T-helper 2 cell treated with Interferon-gamma antibody and Interleukin-4, amounts not matched to agents 5 μg/mL and 100 μg/mL, for 36 hours (primary cell): ENCODE results near the gene CXCL12.

Experiments
- DNase-seq: peaks from one replicate; pipeline ENCODE4 v3.0.0; 2021; ENCODE audit warnings: low spot score
- H3K27ac Mint-ChIP-seq: one replicate; pipeline ENCODE4 v1.8.0; 2021; ENCODE audit warnings: mild to moderate bottlenecking, mixed read lengths
- H3K27me3 Mint-ChIP-seq: one replicate; pipeline ENCODE4 v1.8.0; 2021; ENCODE audit warnings: low read depth, mixed read lengths
- H3K36me3 Mint-ChIP-seq: one replicate; pipeline ENCODE4 v1.8.0; 2021; ENCODE audit warnings: low read depth, mixed read lengths
- H3K4me1 Mint-ChIP-seq: one replicate; pipeline ENCODE4 v1.8.0; 2021; ENCODE audit warnings: low read depth, mixed read lengths
- H3K4me3 Mint-ChIP-seq: one replicate; pipeline ENCODE4 v1.8.0; 2022; ENCODE audit warnings: mild to moderate bottlenecking, moderate library complexity, mixed read lengths
- H3K9me3 Mint-ChIP-seq: one replicate; pipeline ENCODE4 v1.8.0; 2021; ENCODE audit warnings: mixed read lengths

Gene CXCL12

DNA sequence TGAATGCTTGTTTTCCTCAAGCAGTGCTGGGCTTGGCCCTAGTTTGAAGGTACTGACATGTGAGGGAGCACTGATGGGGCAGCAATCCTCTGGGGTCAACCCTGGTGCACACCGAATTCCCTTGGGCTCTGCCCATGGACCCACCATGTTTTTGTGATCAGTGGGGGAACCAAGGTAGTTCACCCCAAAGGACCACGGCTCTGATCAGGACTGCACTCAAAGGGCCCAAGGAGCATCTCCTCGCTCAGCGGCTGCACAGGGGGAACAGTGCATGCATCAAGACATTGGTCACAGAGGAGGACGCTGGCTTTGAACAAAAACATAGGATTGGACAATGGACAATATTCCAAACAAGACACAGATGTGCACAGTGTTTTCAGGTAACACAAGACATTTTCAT, 12.7 kb downstream of the CXCL12 start:
- H3K4me3 Mint-ChIP-seq: no peak overlapping the region
- DNase-seq: no peak
- no peaks in the 10 kb centered on the region for H3K9me3 Mint-ChIP-seq
- H3K27ac Mint-ChIP-seq: no peak overlapping the region
- H3K27me3 Mint-ChIP-seq: no peaks in the 10 kb centered on the region
- H3K4me1 Mint-ChIP-seq: no peaks in the 10 kb centered on the region
- H3K36me3 Mint-ChIP-seq: no peaks in the 10 kb centered on the region

DNA sequence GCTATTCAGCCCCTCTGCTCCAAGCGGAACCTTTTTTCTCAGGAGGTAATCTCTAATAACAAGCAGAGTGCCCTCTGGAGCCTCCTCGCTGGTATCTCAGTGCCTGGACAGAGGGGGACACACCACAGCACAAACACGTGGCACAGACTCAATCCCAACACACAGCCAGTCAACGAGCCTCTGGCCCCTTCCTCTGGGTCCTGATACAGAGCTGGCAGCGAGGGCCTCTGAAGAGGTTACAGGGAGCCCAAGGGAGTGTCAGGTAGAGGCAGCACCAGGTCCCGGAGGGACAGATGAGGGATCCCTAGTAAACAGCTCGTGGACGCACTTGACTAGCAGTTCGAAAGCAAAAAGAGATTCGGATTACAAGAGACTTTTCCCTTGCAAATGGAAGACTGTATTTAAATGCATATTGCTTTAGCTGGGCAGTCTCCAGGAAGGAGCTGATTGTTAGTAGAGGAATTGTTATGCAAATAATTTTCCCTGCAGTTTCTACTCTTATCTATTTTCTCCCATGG, 14.1 kb downstream of the CXCL12 start:
- no peaks in the 10 kb centered on the region for H3K27me3 Mint-ChIP-seq
- H3K27ac Mint-ChIP-seq: no peak overlapping the region
- H3K9me3 Mint-ChIP-seq: no peaks in the 10 kb centered on the region
- no peak overlapping the region for H3K4me3 Mint-ChIP-seq
- H3K4me1 Mint-ChIP-seq: no peaks in the 10 kb centered on the region
- H3K36me3 Mint-ChIP-seq: no peaks in the 10 kb centered on the region
- DNase-seq: no peak

DNA sequence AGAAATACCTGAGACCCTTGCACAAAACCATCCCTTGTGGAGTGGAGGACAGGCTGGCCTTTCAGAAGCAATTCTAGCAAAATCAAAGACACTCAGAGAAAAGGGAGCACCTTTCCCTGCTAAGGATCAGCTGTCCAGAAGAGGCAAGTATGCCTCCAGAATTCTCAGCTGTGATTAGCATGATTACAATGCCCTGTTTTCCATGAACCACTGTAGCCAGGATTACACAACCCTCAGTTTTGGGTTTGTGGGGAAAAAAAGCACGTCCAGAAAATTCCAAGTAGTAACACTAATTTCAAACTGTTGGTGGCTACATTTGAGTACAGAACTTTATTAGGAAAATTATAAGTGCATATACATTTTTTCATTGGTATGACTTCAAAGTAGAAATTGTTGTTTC, 15.0 kb downstream of the CXCL12 start:
- Mint-ChIP-seq H3K9me3 (no peaks in the 10 kb centered on the region), H3K4me1 (no peaks in the 10 kb centered on the region), H3K4me3 (no peak overlapping the region), H3K27ac (no peak overlapping the region), H3K27me3 (no peaks in the 10 kb centered on the region), H3K36me3 (no peaks in the 10 kb centered on the region)
- DNase-seq: no peak

DNA sequence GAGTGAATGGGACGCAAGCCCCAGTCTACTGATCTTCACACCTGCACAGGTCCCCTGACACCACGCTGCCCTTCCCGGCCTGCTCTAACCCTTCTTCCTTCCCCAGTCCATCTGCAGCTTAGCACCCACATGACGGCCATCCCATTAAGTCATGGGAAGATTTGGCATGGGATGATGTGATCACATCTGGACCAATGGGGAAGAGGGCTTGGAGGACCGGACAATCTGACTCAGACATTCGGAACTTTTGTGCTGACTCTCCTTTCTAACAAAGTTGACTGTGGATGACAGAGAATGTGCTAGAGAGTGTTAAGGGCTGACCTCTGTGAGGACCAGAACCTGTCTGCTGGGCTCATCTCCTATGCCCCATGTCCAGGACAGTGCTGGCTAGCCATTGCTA, 15.6 kb downstream of the CXCL12 start:
- Mint-ChIP-seq H3K27me3 (no peaks in the 10 kb centered on the region), H3K4me1 (no peaks in the 10 kb centered on the region), H3K36me3 (no peaks in the 10 kb centered on the region), H3K27ac (no peak overlapping the region), H3K4me3 (no peak overlapping the region), H3K9me3 (no peaks in the 10 kb centered on the region)
- no peak for DNase-seq

DNA sequence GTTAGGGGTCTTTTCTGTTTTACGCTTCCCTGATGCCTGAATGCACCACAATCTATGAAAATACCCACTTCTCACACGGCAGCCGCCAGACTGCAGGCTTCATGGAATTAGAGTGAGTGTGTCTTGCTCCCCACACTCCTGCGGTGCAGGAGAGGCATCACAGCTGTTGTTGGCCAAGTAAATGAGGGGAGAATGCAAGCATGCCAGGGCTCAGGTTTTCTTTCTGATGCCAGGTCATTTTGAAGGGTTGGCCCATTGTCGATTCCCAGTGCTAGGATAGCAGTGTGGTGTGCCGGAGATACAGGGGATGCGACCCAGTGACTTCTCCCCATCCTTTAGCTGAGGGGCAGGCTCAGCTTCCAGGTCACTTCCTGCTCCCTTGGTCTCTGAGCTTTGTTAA, 16.3 kb downstream of the CXCL12 start:
- H3K4me3 Mint-ChIP-seq: no peak overlapping the region
- no peak for DNase-seq

DNA sequence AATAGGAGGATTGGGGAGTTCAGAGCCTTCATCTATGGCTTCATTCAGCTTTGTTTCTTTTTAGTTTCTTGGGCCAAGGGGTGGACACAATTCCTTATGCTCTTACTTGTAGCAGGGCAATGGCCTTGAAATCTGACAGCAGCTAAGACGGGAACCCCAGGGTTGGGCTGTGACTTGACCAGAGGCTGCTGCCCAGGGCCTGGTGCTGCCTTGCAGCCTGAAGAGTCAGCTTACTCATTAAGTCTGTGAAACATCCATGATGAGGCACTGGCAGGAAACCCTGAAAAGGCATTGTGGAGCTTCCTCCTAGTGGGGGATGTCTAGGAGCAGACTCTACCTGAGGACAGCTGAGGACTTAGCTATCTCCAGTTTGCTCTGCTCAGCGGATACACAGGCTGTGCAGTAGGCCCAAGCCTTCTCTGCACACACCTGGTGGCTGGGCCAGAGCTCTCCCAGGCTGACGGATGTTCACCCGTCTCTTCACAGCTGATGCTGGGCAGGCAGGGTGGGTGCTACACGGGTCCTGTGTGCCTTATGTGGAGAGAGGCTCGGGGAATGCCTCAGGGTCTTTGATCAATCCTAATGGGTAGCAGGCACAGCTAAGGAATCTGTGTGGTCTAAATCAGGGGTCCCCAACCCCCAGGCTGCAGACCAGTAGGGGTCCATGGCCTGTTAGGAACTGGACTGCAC, 17.8 kb downstream of the CXCL12 start:
- no peaks in the 10 kb centered on the region for H3K36me3 Mint-ChIP-seq
- H3K27ac Mint-ChIP-seq: no peak overlapping the region

More for the DNA sequence above, 16.3 kb downstream of the CXCL12 start:
- no peaks in the 10 kb centered on the region for H3K27me3 Mint-ChIP-seq
- no peaks in the 10 kb centered on the region for H3K9me3 Mint-ChIP-seq
- H3K36me3 Mint-ChIP-seq: no peaks in the 10 kb centered on the region
- no peaks in the 10 kb centered on the region for H3K4me1 Mint-ChIP-seq
- H3K27ac Mint-ChIP-seq: no peak overlapping the region

DNA sequence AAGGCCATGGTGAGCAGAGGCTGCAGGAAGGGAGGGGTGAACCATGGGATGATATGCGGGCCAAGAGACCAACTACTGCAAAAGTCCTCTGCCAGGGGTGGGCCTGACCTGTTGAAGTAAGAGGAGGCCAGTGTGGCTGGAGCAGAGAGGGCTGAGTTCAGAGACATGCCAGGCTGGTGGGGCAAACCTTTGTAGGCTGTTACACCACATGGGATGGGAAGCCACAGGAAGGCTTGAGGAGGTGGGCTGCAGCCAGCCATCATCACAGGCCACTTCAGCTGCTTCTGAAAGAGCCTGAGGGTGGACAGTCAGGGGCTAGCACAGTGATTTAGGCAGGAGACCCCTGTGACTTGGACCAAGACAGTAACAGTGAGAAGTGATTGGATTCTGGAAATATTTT, 20.3 kb downstream of the CXCL12 start:
- Mint-ChIP-seq H3K4me3 (no peak overlapping the region), H3K27ac (no peak overlapping the region), H3K4me1 (no peaks in the 10 kb centered on the region), H3K36me3 (no peaks in the 10 kb centered on the region), H3K27me3 (no peaks in the 10 kb centered on the region), H3K9me3 (no peaks in the 10 kb centered on the region)
- DNase-seq: no peak

More for the DNA sequence above, 17.8 kb downstream of the CXCL12 start:
- DNase-seq: no peak
- Mint-ChIP-seq H3K4me1 (no peaks in the 10 kb centered on the region), H3K27me3 (no peaks in the 10 kb centered on the region), H3K9me3 (no peaks in the 10 kb centered on the region), H3K4me3 (no peak overlapping the region)

DNA sequence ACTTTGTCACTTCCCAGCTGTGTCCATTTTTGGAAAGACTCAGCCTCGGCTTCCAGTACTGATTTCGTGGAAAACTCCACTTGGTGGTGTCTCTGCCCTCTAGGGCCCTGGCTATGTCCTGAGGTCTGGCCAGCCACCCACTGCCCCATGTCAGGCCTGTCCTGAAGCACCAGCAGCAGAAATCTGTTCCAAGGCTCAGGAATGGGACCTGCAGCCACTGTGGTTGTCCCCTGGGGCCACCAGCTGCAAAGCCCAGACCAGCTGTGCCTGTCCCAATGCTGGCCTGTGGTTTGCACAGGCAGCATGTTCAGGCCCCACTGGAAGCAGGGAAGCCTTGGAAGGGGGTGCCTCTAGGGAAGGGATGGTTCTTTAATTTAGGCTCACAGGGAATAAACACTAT, 21.2 kb downstream of the CXCL12 start:
- H3K27me3 Mint-ChIP-seq: no peaks in the 10 kb centered on the region
- H3K9me3 Mint-ChIP-seq: no peaks in the 10 kb centered on the region
- H3K36me3 Mint-ChIP-seq: no peaks in the 10 kb centered on the region
- no peaks in the 10 kb centered on the region for H3K4me1 Mint-ChIP-seq
- no peak for DNase-seq
- H3K4me3 Mint-ChIP-seq: no peak overlapping the region
- H3K27ac Mint-ChIP-seq: no peak overlapping the region

DNA sequence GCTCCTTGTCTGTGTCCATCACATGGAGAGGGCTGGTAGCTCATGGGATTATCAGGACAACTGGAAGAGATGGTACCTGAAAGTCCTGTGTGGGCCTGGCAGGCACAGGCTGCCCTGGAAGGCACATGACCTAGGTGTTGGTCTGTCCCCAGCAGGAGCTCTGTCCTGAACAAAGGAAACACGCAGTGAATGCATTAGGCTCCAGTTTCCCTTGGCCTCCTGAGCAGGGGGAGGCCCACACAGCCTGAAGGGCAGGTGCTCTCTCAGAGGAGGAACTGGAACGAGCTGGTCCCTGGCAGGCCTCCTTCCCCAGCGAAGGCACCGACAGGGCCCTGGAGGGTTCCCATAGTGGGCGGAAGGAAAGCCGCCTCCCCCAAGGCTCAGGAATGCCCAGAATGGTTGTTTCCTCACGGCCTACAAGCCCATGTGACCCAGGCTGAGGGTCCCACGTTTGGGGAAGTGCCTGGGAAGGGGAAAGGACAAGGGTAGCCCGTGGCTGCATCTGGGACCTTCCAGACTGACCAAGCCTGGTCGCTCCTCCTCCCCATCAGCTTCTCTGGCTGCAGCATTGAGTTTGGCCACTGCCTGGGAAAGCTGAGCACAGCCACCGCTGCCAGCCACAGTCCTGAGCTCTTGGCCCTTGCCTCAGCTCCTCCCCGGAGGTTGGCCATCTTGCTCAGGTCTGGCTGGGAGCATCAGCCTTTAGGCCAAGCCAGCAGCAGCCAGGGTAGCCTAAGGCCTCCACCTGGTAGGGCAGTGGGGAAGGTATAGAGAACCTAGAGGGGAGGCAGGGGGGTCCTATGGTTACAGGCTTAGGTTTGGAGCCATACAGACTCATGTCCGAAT, 21.8 kb downstream of the CXCL12 start:
- Mint-ChIP-seq H3K36me3 (no peaks in the 10 kb centered on the region), H3K4me3 (no peak overlapping the region), H3K9me3 (no peaks in the 10 kb centered on the region), H3K27me3 (no peaks in the 10 kb centered on the region), H3K4me1 (no peaks in the 10 kb centered on the region), H3K27ac (no peak overlapping the region)
- DNase-seq: no peak

DNA sequence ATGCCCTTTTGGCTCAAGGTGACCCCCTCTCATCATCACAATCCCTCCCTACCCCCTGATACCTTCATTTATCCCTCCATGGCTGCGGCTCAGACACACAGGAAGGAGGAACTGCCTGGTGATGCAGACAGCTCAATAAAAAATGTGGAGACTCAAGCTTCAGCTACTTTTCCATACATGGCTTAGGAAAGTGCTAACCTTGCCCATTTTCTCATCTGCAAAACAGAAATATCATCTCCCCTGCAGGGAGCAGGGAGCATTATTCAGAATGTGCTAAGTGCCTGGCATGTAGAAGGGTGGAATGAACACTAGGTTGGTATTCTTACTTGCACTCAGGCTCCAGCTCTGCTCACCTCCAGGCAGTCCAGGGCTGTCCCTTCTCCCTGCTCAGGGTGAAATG, 23.8 kb downstream of the CXCL12 start:
- H3K27me3 Mint-ChIP-seq: no peaks in the 10 kb centered on the region
- no peak overlapping the region for H3K27ac Mint-ChIP-seq
- no peaks in the 10 kb centered on the region for H3K9me3 Mint-ChIP-seq
- no peaks in the 10 kb centered on the region for H3K36me3 Mint-ChIP-seq
- H3K4me3 Mint-ChIP-seq: no peak overlapping the region
- no peaks in the 10 kb centered on the region for H3K4me1 Mint-ChIP-seq
- DNase-seq: no peak

DNA sequence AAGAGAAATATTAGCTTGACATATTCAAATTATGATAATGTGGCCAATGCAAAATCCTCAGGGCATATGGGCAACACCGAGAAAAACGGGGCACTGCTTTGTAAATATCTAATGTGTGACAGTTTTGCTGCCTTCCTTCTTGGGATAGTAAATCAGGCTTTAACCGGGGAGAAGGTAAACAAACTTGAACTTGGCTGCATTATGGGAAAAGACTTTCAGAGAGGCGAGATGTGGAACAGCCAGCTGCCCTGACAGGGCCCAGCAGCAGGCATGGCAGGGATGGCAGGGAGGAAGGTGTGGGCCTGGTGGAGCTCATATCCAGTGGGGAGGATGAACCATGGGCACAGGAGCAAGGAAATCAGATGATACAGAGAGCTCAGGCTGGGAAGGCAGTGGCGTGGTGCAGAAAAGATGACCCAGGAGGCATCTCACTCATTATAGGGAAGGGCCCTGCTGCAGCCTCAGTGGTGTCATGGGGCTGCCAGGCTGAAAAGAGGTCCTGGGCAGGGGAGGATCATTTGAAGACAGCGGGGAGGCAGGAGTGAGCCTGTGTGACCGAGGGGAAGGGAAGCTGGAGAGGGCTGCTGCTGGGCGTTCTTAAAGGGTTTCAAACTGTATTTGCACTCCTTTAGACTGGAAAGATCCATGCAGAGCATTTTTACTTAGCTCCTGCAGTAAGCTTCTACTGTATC, 26.7 kb downstream of the CXCL12 start:
- no peak for DNase-seq
- Mint-ChIP-seq H3K27me3 (no peaks in the 10 kb centered on the region), H3K4me1 (no peaks in the 10 kb centered on the region), H3K9me3 (no peaks in the 10 kb centered on the region), H3K27ac (no peak overlapping the region), H3K4me3 (no peak overlapping the region), H3K36me3 (no peaks in the 10 kb centered on the region)

DNA sequence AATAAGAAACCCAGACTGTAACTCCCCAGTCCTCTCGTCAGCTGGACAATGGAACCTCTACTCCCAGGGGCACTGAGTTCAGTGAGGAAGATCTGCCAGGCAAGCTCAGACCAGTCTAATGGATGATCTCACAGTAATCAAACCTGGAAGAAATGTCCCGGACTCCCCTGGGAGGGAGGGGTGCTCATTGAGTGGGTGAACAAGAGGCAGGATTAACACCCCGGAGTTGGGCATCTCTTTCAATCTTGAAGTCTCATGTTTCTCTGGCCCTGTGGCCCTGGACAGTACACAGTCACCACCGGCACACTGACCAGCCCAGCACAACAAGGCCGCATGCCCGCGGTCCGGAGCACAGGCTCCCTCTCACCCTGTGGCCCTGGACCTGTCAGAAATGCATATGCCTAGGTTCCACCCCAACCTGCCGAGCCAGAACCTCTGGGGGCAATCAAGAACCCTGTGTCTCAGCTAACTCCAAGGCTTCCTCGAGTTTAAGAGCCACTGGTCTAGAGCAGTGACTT, 27.8 kb downstream of the CXCL12 start:
- H3K36me3 Mint-ChIP-seq: no peaks in the 10 kb centered on the region
- no peaks in the 10 kb centered on the region for H3K9me3 Mint-ChIP-seq
- no peak overlapping the region for H3K4me3 Mint-ChIP-seq
- H3K4me1 Mint-ChIP-seq: peaks cover 2% of the 10 kb centered on the region
- no peak overlapping the region for H3K27ac Mint-ChIP-seq
- DNase-seq: no peak
- H3K27me3 Mint-ChIP-seq: no peaks in the 10 kb centered on the region

DNA sequence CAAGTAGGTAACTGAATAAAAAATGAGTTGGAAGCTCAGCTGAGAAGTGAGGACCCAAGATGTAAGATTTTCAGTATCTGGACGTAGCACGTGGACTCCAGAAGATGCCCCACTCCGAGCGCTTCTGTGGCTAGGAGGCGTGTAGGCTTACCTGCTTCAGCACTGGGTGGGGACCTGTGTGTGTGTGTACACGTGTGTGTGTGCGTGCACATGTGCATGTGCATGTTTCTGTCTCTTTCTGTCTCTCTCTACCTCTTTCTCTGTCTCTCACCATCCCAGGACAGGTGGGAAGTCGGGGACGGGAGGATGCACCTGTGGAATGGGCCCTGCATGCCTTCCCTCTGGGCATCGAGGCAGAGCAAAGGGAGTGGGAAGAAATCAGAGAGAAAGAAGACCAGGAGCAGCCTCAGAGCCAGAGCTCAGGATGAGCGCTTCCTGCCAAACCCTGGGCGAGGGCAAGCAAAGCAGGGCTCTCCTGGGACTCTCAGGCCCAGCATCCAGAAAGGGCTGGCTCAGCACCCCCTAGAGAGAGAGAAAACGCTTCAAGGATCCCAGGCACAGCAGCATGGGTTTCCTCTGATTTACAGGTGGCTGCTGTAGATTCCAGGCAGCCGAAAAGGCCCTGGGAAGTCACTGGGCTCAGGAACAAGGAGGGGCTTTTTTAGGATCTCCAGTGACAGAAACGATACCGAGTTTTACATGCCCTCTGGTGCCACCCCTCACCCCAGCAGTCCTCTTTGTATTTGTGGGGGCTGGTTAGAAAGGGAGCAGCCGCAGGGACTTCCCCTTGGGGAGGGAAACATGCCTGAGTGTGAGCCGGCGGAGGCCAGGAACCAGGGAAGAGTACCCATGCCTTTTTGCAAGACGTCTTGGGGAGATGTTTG, 28.5 kb downstream of the CXCL12 start:
- Mint-ChIP-seq H3K27ac (no peak overlapping the region), H3K9me3 (no peaks in the 10 kb centered on the region), H3K4me1 (peaks cover 2% of the 10 kb centered on the region), H3K4me3 (no peak overlapping the region), H3K27me3 (no peaks in the 10 kb centered on the region), H3K36me3 (no peaks in the 10 kb centered on the region)
- no peak for DNase-seq
